K562 (cell line): ENCODE data around the gene PIANP. TPM values are rescaled to one million over a fixed set of nuclear protein-coding genes. Genes with fewer than 3 reads are reported as not detected.

Experiments used
- AFF1 ChIP-seq, 2 experiments: fragments of 450-650 bp; IDR thresholded peaks; 2 replicates each; pipeline ENCODE4 v1.6.1; 2018; ENCODE audit warnings: mild to moderate bottlenecking in 2 of 2, low read depth in 1 of 2; ENCODE audit not compliant: partially characterized antibody in 2 of 2
- BDP1 ChIP-seq: IDR thresholded peaks from 3 replicates; pipeline ENCODE4 v1.6.1; 2011; ENCODE audit not compliant: insufficient read length, insufficient read depth
- CLOCK ChIP-seq: fragments of 250-450 bp; sonication (Bioruptor Pico); IDR thresholded peaks from 2 replicates; pipeline ENCODE4 v1.4.0; 2020; ENCODE audit warnings: mild to moderate bottlenecking, moderate library complexity, borderline replicate concordance
- CTBP1 ChIP-seq: fragments of 450-650 bp; IDR thresholded peaks from 2 replicates; pipeline ENCODE4 v1.6.1; 2016; ENCODE audit warnings: borderline replicate concordance
- E2F1 ChIP-seq: sonication (generic); formaldehyde crosslinking; IDR thresholded peaks from 2 replicates; pipeline ENCODE4 v1.8.1; 2023; ENCODE audit warnings: mild to moderate bottlenecking, missing genetic modification reagents, moderate library complexity
- FOXK2 ChIP-seq, 2 experiments: fragments of 450-650 bp; IDR thresholded peaks in 1 of 2; conservative IDR thresholded peaks in 1 of 2; 2 replicates each; pipeline ENCODE4 v1.6.1; 2016; ENCODE audit warnings: low read depth in 2 of 2, mild to moderate bottlenecking in 1 of 2
- HMG20A ChIP-seq: fragments of 450-650 bp; formaldehyde crosslinking; conservative IDR thresholded peaks from 2 replicates; pipeline ENCODE4 v1.4.0; 2020; ENCODE audit warnings: mild to moderate bottlenecking, mixed read lengths
- RBM14 ChIP-seq: fragments of 200-400 bp; formaldehyde crosslinking; IDR thresholded peaks from 2 replicates; pipeline ENCODE4 v1.6.1; 2018; ENCODE audit warnings: low read depth, mild to moderate bottlenecking, low read length, moderate library complexity, borderline replicate concordance; ENCODE audit not compliant: insufficient read depth
- ZBTB7A ChIP-seq: IDR thresholded peaks from 2 replicates; pipeline ENCODE4 v1.6.1; 2011; ENCODE audit warnings: low read depth, mild to moderate bottlenecking, low read length, moderate library complexity, borderline replicate concordance; ENCODE audit not compliant: control insufficient read depth
- ZMIZ1 ChIP-seq, 2 experiments: fragments of 150-350 bp in 1 of 2; IDR thresholded peaks; 2 replicates each; pipeline ENCODE4 v1.6.1; 2012 to 2016; ENCODE audit warnings: low read depth in 2 of 2, low read length in 2 of 2, mild to moderate bottlenecking in 1 of 2, moderate library complexity in 1 of 2
- ZNF282 ChIP-seq: sonication (generic); formaldehyde crosslinking; IDR thresholded peaks from 2 replicates; pipeline ENCODE4 v1.8.1; 2023; ENCODE audit warnings: missing genetic modification reagents
- ZNF324 ChIP-seq: fragments of 250-450 bp; sonication (Bioruptor Pico); IDR thresholded peaks from 2 replicates; pipeline ENCODE4 v1.4.0; 2020; ENCODE audit warnings: mild to moderate bottlenecking
- polyA plus RNA-seq, 8 experiments: library from polyadenylated mRNA; depleted of rRNA in 4 of 8; stranded (reverse) in 5 of 8; unstranded in 3 of 8; fragments of >200 nt; fragmentation: Nextera tagmentation in 2 of 8; fragmentation: Illumina TruSeq in 1 of 8; extraction: Ambion mirVana in 2 of 8; extraction: Trizol in 1 of 8; gene quantifications; 2 replicates each; pipeline versions ENCODE4 v1.2.1 to v1.2.3, GENCODE V29; 2011 to 2014; ENCODE audit warnings: inconsistent platforms in 1 of 8, missing spikeins in 1 of 8
- total RNA-seq, 7 experiments: library from RNA; depleted of rRNA in 6 of 7; stranded (reverse); fragments of >200 nt in 6 of 7; fragmentation: Illumina TruSeq in 2 of 7; extraction: Trizol in 2 of 7; gene quantifications; 2 replicates each; pipeline versions ENCODE4 v1.2.1 to v1.2.3, GENCODE V29; 2011 to 2021; ENCODE audit warnings: low replicate concordance in 1 of 7

Gene PIANP
- total and polyA plus RNA-seq, 9 of the 15 experiments (the other 6 are each of a cell fraction or from before 2014, with no cell fraction given): 0.07 TPM; not detected in 8

- TF ChIP-seq E2F1 (CRISPR knock-in tag): no peak
- TF ChIP-seq CTBP1: no peak
- TF ChIP-seq ZNF282 (CRISPR knock-in tag): no peak
- no peak for TF ChIP-seq HMG20A (CRISPR knock-in tag)
- peak; percentile 68 to 70 for TF ChIP-seq FOXK2 (conservative IDR thresholded peaks at IDR 0.05 in 1 of 2, IDR thresholded peaks at IDR 0.05 in 1 of 2; ENCODE audit: low read depth in 2 of 2)
- no peak for TF ChIP-seq CLOCK
- TF ChIP-seq AFF1 (IDR thresholded peaks at IDR 0.05; ENCODE audit: low read depth in 1 of 2, partially characterized antibody in 2 of 2): peak in 1 of 2 experiments; percentile 21
- no peak for TF ChIP-seq RBM14
- no peak for TF ChIP-seq ZNF324 (CRISPR knock-in tag)
- TF ChIP-seq ZMIZ1 (IDR thresholded peaks at IDR 0.05; ENCODE audit: low read depth in 2 of 2, low read length in 2 of 2): no peak; a peak in 1 of 4 replicates
- peak; percentile 88 for TF ChIP-seq ZBTB7A
- TF ChIP-seq BDP1: no peak
These were observed 11.4 kb downstream of the PIANP start, which contains the start of gene ZNF384 (continued) for GRCh38 chr12:6688999-6689882.
